A673 (cell line): ENCODE measurements around the gene ALDOC. TPM values are rescaled to one million over a fixed set of nuclear protein-coding genes. Genes with fewer than 3 reads are reported as not detected.

Source experiments
- BruUV-seq: library from RNA; stranded (reverse); fragments of 400-500 nt; replicated peaks from 2 replicates; lab custom pipeline; 2021; lab: Mats Ljungman, UMichigan
- CTCF ChIA-PET: fragments of 300-600 bp; sonication (Branson Sonifier 250); formaldehyde crosslinking; loops from one replicate; lab custom pipeline; 2022; ENCODE audit warnings: antibody characterized with exemption; lab: Charles Lee
- POLR2A ChIA-PET: fragments of 300-600 bp; sonication (Branson Sonifier 250); formaldehyde crosslinking; loops from one replicate; lab custom pipeline; 2022; ENCODE audit warnings: antibody characterized with exemption; ENCODE audit not compliant: low non-redundant PET; lab: Charles Lee
- DNase-seq: peaks from one replicate; pipeline ENCODE4 v3.0.0-alpha.2; 2015; ENCODE audit warnings: low spot score
- H3K27ac ChIP-seq: fragments of 200-600 bp; sonication (generic); 2 replicates; pipeline ENCODE4 v1.5.1; 2016; ENCODE audit warnings: mixed run types, low read depth, mild to moderate bottlenecking, mixed read lengths, antibody characterized with exemption, low read length; ENCODE audit not compliant: poor library complexity, severe bottlenecking
- H3K27me3 ChIP-seq: fragments of 200-600 bp; sonication (generic); replicated peaks from 2 replicates; pipeline ENCODE4 v1.6.1; 2017; ENCODE audit warnings: mixed run types, low read depth, mild to moderate bottlenecking, mixed read lengths, antibody characterized with exemption, low read length; ENCODE audit not compliant: insufficient read depth, poor library complexity
- H3K36me3 ChIP-seq: fragments of 200-600 bp; sonication (generic); 2 replicates; pipeline ENCODE4 v1.6.1; 2016; ENCODE audit warnings: mixed run types, mild to moderate bottlenecking, mixed read lengths, antibody characterized with exemption, low read length; ENCODE audit not compliant: insufficient read depth, poor library complexity, severe bottlenecking
- H3K4me1 ChIP-seq: fragments of 200-600 bp; sonication (generic); 2 replicates; pipeline ENCODE4 v1.6.1; 2017; ENCODE audit warnings: mixed run types, mild to moderate bottlenecking, mixed read lengths, antibody characterized with exemption, low read length; ENCODE audit not compliant: insufficient read depth, poor library complexity, severe bottlenecking
- H3K4me3 ChIP-seq: fragments of 200-600 bp; sonication (generic); 2 replicates; pipeline ENCODE4 v1.5.1; 2016; ENCODE audit warnings: low read depth, mixed run types, mild to moderate bottlenecking, mixed read lengths, low read length; ENCODE audit not compliant: poor library complexity, severe bottlenecking
- H3K9me3 ChIP-seq: fragments of 200-600 bp; sonication (generic); 2 replicates; pipeline ENCODE4 v1.6.1; 2016; ENCODE audit warnings: mixed run types, low read depth, mild to moderate bottlenecking, mixed read lengths, antibody characterized with exemption, low read length; ENCODE audit not compliant: poor library complexity, severe bottlenecking
- EZH2 ChIP-seq: fragments of 200-600 bp; sonication (generic); IDR thresholded peaks from 2 replicates; pipeline ENCODE4 v1.6.1; 2017; ENCODE audit warnings: borderline replicate concordance, low read depth, mild to moderate bottlenecking, mixed read lengths, antibody characterized with exemption, low read length; ENCODE audit not compliant: poor library complexity, severe bottlenecking
- intact Hi-C: fragments of 100-400 bp; cut with micrococcal nuclease; formaldehyde crosslinking; loops from one replicate; pipeline ENCODE4 v1.10.0; 2022; ENCODE audit not compliant: unreplicated experiment
- total RNA-seq: library from RNA; stranded (reverse); gene quantifications from 2 replicates; pipeline ENCODE4 v1.2.3, GENCODE V29; 2021
- TF ChIP-seq, protein P1 (sequence below): fragments of 300-800, 200-600 bp; sonication (generic); conservative IDR thresholded peaks from 2 replicates; pipeline ENCODE4 v1.5.1; 2017; ENCODE audit warnings: low read depth, mild to moderate bottlenecking, antibody characterized with exemption, low read length, moderate library complexity, mixed read lengths

The ALDOC gene
- total RNA-seq, 1 experiment from 2014 or later: 9.7 TPM

DNA sequence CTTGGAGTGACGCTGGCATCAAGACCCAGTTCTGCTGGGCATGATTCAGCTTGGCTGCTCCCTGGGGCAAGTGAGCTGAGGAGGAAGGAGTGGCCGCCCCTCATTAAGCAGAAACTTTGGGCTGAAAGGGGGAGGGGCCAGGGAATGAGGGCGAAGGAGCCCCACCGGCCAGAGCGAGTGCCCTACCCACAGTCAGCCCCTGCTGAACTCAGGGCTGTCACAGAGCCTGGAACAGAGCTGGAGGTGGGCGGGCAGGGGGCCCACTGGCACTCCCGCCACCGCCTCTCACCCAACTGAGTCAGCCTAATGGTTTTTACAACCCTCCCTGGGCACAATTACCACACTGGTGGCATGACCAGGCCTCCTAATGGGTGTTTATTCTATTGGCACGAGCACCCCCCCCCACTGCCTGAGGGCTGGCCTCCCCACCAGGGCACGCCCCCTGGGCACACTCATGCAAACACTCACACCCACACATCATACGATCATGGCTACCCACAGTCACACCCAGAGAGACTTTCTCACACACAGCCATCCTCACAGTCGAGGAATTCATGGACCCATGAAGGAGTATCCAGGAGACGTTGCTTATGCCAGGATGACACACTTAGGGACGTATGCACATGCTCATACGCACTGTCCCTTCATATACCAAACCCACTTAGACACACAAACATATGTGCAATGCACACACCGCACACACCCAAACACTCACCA lies 43.4 kb downstream of the ALDOC start:
- no peaks in the 10 kb centered on the region for H3K36me3 ChIP-seq
- H3K27ac ChIP-seq: no peak overlapping the region
- ChIA-PET CTCF (interaction anchor here (0.5 kb wide), 1 partner anchor 241 kb away, joined by 5 read pairs; no protein-coding TSS in a partner anchor), POLR2A (no interaction called here)
- no peaks in the 10 kb centered on the region for H3K4me1 ChIP-seq
- DNase-seq: no peak
- TF ChIP-seq EZH2: no peak
- TF ChIP-seq, protein P1, sequence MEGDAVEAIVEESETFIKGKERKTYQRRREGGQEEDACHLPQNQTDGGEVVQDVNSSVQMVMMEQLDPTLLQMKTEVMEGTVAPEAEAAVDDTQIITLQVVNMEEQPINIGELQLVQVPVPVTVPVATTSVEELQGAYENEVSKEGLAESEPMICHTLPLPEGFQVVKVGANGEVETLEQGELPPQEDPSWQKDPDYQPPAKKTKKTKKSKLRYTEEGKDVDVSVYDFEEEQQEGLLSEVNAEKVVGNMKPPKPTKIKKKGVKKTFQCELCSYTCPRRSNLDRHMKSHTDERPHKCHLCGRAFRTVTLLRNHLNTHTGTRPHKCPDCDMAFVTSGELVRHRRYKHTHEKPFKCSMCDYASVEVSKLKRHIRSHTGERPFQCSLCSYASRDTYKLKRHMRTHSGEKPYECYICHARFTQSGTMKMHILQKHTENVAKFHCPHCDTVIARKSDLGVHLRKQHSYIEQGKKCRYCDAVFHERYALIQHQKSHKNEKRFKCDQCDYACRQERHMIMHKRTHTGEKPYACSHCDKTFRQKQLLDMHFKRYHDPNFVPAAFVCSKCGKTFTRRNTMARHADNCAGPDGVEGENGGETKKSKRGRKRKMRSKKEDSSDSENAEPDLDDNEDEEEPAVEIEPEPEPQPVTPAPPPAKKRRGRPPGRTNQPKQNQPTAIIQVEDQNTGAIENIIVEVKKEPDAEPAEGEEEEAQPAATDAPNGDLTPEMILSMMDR: no peak
- intact Hi-C loops: no loop called here
- H3K9me3 ChIP-seq: no peaks in the 10 kb centered on the region
- no peak overlapping the region for H3K4me3 ChIP-seq
- no TSS peak for BruUV-seq
- peaks cover 5% of the 10 kb centered on the region for H3K27me3 ChIP-seq

DNA sequence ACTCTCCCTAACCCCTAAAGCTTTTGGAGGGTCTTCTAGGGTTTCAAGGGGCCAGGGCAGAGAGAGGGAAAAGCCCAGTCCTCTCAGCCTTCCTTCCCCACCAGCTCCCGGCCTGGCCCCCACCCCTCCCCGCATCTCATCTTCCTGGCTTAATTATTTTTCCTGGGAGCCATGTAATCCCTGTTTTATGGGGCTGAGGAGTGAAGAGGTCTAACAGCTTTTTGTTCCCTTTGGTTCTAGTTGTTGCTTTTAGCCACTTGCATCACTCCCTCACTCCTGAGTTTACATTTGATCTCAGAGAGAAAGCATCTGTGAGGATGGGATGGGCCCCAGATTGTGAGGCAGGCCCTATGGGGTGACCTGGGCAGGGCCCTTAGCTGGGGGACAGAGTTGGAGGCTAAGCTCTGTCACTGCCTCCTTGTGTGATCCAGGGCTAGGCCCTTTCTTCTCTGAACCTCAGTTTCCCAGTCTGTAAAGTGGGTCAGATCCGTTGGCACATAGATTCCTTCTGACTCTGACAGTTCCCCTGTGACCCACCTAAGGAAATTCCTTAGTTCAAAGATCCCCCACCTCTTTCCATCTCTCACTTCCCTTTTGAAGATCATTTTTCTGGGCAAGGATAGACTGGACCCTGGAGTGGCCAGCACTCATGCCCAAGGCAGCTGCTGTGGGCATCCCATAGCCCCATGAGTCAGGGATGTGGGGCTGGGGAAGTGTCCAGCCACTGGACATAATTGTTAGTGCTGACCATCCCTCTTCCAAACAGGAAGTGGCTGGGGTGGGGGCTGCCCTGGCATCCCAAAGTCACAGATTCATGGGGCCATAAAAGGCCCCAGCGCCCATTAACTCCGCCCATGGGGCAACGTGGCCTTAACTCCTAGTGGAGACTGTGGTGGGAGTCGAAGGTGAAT lies 44.4 kb downstream of the ALDOC start:
- no peak overlapping the region for H3K4me3 ChIP-seq
- no peak for TF ChIP-seq EZH2
- TF ChIP-seq, protein P1: no peak
- intact Hi-C loops: no loop called here
- H3K9me3 ChIP-seq: no peaks in the 10 kb centered on the region
- H3K27ac ChIP-seq: no peak overlapping the region
- peaks cover 5% of the 10 kb centered on the region for H3K27me3 ChIP-seq
- POLR2A ChIA-PET: no interaction called here
- H3K36me3 ChIP-seq: no peaks in the 10 kb centered on the region
- CTCF ChIA-PET: interaction anchor here (0.5 kb wide), 1 partner anchor 9 kb away, joined by 3 read pairs; no protein-coding TSS in a partner anchor
- BruUV-seq: no TSS peak
- no peaks in the 10 kb centered on the region for H3K4me1 ChIP-seq
- DNase-seq: no peak

DNA sequence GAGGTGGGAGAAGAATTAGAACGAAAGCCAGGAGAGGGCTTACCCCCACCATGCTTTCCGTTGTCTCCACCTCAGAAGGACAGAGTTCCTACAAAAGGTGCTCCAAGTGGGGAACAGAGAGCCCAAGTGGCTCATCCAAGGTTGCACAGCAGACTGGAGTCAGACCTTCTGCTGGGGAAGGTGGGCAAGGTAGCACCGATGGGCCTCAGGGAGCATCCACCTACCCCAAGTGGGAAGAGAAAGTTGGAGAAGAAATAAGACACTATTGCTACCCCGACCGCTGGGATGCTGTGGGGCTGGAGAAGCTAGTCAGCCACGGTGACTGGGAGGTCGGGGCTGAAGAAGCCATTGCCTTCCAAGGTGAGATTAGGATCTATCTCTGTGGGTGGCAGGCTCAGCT lies 45.8 kb downstream of the ALDOC start:
- no peaks in the 10 kb centered on the region for H3K36me3 ChIP-seq
- BruUV-seq: no TSS peak
- no peak for DNase-seq
- H3K27me3 ChIP-seq: peaks cover 5% of the 10 kb centered on the region
- ChIA-PET CTCF (no interaction called here), POLR2A (no interaction called here)
- TF ChIP-seq, protein P1: no peak
- TF ChIP-seq EZH2: no peak
- H3K4me1 ChIP-seq: no peaks in the 10 kb centered on the region
- intact Hi-C loops: no loop called here
- H3K27ac ChIP-seq: no peak overlapping the region
- H3K9me3 ChIP-seq: no peaks in the 10 kb centered on the region
- no peak overlapping the region for H3K4me3 ChIP-seq
